Neuron (in vitro differentiated cells): ENCODE data around the gene COL6A2.
"Not testable (repeated sequence)": the region's sequence is repeated elsewhere in the genome, so short reads cannot be mapped to it uniquely, and the experiment has no call there.

Experiments
- H2AFZ ChIP-seq: one replicate; pipeline ENCODE4 v1.6.1; 2013; ENCODE audit warnings: low read depth, mild to moderate bottlenecking, inconsistent platforms, low read length, moderate library complexity
- H3K27me3 ChIP-seq: one replicate; pipeline ENCODE4 v1.6.1; 2013; ENCODE audit warnings: low read length; ENCODE audit not compliant: insufficient read depth
- H3K36me3 ChIP-seq: one replicate; pipeline ENCODE4 v1.6.1; 2013; ENCODE audit warnings: low read length; ENCODE audit not compliant: insufficient read depth
- H3K4me1 ChIP-seq: one replicate; pipeline ENCODE4 v1.6.1; 2013; ENCODE audit warnings: low read length; ENCODE audit not compliant: insufficient read depth
- H3K4me3 ChIP-seq: 2 replicates; pipeline ENCODE4 v1.5.1; 2013; ENCODE audit warnings: mild to moderate bottlenecking, low read length, moderate library complexity
- H3K9me3 ChIP-seq: one replicate; pipeline ENCODE4 v1.6.1; 2013; ENCODE audit warnings: low read length

Gene COL6A2

DNA sequence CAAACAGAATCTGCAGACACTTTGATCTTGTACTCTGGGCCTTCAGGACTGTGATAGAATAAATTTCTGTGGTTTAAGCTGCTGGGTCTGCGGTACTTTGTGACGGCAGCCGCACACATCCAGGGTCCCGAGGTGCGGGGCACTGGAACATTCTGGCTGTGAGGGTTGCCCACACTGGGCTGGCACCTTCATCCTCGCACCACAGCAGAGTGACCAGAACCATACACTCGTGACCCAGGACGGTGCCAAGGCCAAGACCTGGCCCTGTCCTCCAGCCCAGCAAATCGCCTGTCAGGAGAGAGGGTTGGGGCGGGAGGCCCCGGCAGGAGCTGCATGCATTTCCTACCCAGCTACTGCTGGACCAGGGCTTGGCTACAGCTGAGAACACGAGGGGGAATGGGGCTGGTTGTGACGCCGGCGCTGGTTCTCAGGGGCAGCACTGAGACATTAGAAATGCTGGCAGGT lies 60.1 kb downstream of the COL6A2 start:
- peaks cover 5% of the 10 kb centered on the region for H3K36me3 ChIP-seq
- no peak overlapping the region for H2AFZ ChIP-seq
- no peaks in the 10 kb centered on the region for H3K4me1 ChIP-seq
- no peaks in the 10 kb centered on the region for H3K27me3 ChIP-seq
- no peak overlapping the region for H3K4me3 ChIP-seq
- H3K9me3 ChIP-seq: peaks cover 8% of the 10 kb centered on the region

DNA sequence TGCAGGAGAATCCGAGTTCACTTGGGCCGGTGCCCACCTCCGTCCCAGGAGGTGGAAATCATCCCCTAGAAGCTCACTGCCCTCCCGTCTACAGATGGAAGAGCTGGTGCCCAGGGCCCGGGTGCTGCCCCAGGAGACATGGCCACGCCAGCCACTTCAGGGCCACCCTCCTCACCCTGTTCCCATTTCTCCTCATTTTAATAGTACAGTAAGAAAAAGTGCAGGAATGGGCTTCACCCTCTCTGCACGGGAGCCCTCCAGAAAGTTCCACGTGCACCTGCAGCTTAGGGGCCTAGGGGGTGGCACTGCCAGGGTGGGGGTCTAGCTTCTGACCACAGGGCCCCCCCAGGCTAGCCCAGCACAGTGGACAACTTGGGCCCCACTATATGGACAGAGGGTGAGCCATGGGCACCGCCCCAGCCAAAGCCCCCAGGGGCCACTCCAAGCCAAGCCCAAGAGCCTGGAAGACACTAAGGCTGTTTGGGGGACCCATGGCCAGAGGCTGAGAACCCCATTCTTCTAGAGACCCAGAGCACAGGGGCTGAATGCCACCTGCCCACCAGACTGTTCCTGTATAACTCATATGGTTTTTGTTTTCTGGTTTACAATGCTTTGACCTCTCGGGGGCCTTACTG lies 60.9 kb downstream of the COL6A2 start:
- Histone ChIP-seq H2AFZ (no peak overlapping the region), H3K4me3 (no peak overlapping the region), H3K27me3 (no peaks in the 10 kb centered on the region), H3K9me3 (peaks cover 8% of the 10 kb centered on the region), H3K4me1 (no peaks in the 10 kb centered on the region), H3K36me3 (peaks cover 5% of the 10 kb centered on the region)

DNA sequence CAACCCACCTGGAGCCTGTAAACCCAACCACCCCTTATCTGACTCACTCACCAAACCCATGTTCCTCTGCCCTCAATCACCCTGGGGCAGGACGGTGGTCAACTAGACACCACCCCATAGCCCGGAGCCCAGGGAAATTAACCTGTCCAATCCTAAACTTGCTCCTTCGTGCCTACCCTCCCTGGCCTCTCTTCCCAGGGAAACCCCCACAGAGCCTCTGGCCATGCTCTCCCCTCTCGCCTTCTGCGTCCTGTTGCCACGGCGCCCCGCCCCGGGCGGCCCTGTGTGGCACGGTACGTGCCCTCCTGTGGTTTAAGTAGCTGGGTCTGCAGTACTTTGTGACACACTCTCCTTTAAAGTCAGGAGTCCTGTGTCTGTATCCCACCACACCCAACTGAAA lies 61.5 kb downstream of the COL6A2 start:
- H3K4me3 ChIP-seq: no peak overlapping the region
- no peaks in the 10 kb centered on the region for H3K27me3 ChIP-seq

DNA sequence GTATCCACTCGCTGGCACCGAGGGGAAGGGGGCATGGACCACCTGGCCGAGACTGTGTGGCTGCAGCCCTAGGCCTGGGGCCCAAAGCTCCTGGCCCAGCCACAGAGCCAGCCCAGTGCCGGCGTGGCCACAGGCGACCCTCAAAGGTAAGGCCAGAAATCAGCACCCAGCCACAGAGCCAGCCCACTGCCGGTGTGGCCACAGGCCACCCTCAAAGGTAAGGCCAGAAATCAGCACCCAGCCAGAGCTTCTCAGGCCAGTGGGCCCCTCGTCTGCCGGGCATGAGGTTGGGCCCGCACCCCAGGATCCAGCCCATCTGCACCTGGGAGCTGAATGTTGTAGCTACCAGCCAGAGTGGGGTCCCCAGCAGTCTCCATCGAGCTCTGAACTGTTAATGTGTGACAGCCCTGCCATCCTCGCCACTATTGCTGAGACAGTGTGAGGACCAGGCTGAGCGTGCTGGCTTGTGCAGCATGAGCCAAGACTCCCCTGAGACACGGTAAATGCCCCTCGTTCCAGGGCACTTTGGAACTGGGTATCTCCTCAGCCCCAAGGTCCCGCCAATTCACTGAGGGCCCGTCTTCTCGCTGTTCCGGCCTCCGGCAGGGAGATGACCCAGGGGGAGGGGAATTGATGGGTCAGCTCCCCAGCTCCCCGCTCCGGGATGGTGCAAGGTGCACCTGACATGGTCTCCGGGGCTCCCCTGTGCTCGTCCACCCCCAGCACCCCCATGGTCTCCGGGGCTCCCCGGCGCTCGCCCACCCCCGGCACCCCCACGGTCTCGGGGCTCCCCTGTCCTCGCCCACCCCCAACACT lies 62.1 kb downstream of the COL6A2 start:
- H3K27me3 ChIP-seq: no peaks in the 10 kb centered on the region
- peaks cover 5% of the 10 kb centered on the region for H3K36me3 ChIP-seq
- no peak overlapping the region for H3K4me3 ChIP-seq
- peaks cover 8% of the 10 kb centered on the region for H3K9me3 ChIP-seq
- no peaks in the 10 kb centered on the region for H3K4me1 ChIP-seq
- H2AFZ ChIP-seq: no peak overlapping the region

More for the DNA sequence above, 61.5 kb downstream of the COL6A2 start:
- Histone ChIP-seq H3K4me1 (no peaks in the 10 kb centered on the region), H3K36me3 (peaks cover 5% of the 10 kb centered on the region), H3K9me3 (peaks cover 8% of the 10 kb centered on the region), H2AFZ (no peak overlapping the region)

DNA sequence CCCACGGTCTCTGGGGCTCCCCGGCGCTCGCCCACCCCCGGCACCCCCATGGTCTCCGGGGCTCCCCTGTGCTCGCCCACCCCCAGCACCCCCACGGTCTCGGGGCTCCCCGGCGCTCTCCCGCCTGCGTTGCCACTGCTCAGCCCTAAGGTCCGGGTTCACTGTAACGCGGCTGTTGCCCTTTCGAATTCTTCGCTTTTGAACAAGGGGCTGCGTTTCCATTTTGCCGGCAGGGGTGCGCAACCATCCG lies 62.7 kb downstream of the COL6A2 start:
- peaks cover 8% of the 10 kb centered on the region for H3K9me3 ChIP-seq
- no peaks in the 10 kb centered on the region for H3K27me3 ChIP-seq
- H3K36me3 ChIP-seq: peaks cover 5% of the 10 kb centered on the region
- H2AFZ ChIP-seq: no peak overlapping the region
- no peaks in the 10 kb centered on the region for H3K4me1 ChIP-seq
- H3K4me3 ChIP-seq: no peak overlapping the region

DNA sequence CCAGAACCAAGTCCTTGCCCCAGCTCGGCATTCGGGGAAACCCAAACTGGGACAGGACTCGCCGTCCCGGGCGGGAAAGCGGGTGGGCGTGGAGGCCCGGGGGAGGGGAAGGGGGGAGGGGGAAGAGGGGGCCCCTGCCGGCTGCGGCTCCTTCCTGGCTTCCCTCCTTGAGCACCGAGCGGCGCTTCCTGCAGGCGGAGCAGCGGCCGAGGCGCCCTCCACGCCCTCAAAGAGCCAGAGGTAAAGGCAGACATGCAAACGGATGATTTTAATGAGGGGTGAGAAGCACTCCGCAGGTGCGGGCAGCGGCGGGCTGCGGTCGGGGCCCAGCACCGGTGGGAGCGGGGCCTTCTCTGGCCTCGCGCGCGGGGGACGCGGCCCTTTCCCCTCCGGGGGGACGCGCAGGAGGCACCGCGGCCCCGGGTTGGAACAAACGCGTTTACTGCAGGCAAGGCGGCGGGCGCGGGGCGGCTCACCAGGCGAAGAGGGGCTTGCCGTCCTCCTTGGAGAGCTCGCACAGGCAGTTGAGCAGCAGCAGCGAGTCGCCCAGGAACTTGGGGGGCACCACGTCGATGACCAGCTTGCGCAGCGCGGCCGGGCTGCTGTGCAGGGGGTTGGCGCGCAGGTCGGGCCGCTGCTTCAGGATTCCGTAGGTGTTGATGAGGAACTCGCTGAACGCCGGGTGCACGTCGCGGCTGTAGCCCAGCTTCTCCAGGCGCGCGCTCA lies 63.2 kb downstream of the COL6A2 start:
- Histone ChIP-seq H3K27me3 (no peaks in the 10 kb centered on the region), H3K4me3 (no peak overlapping the region), H3K36me3 (peaks cover 5% of the 10 kb centered on the region), H3K4me1 (no peaks in the 10 kb centered on the region), H2AFZ (no peak overlapping the region), H3K9me3 (peaks cover 8% of the 10 kb centered on the region)

DNA sequence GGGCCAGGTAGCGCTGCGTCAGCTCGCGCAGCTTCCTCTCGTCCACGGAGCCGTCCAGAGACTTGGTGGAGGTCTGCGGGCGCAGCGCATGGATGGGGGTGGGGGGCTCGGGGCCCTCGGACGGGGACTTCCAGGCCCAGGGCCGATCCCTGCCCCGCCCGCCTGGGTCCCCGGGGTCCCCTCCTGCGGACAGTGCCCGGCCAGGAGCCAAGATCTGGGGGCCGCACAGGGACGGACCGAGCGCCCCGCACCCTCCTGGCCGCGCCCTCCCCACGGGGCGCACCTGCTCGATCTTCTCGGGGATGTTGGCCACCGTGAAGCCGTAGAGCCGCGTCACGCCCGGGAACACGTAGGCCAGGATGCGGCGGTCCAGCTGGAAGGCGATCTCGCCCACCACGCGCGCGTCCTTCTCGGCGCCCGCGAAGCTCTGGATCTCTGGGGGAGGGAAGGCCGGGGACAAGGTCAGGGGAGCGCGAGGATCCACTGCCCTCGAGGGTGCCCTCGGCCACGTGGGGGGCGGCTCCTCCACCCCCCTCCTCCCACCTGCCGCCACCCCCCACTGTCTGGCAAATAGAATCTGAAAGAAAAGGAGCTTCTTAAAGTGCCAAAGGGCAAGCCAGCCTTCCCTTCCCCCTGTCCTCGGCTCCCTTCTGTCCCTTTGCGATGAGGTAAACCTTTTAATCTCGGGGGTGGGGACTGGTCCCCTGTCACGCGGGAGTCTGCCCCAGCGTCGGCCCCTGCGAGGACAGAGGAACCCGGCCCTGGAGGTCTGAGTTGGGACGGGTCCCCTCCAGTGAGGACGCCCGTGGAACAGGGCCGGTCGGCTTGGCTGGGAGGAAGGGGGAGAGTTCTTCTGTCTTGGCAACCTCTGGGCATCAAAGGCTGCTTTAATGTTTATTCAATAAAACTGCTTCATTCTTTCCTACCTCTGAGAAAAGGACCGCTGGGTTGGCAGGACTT lies 64.0 kb downstream of the COL6A2 start:
- H3K36me3 ChIP-seq: peaks cover 5% of the 10 kb centered on the region
- no peak overlapping the region for H3K4me3 ChIP-seq
- H3K9me3 ChIP-seq: peaks cover 8% of the 10 kb centered on the region
- H3K4me1 ChIP-seq: no peaks in the 10 kb centered on the region
- H3K27me3 ChIP-seq: no peaks in the 10 kb centered on the region
- no peak overlapping the region for H2AFZ ChIP-seq

DNA sequence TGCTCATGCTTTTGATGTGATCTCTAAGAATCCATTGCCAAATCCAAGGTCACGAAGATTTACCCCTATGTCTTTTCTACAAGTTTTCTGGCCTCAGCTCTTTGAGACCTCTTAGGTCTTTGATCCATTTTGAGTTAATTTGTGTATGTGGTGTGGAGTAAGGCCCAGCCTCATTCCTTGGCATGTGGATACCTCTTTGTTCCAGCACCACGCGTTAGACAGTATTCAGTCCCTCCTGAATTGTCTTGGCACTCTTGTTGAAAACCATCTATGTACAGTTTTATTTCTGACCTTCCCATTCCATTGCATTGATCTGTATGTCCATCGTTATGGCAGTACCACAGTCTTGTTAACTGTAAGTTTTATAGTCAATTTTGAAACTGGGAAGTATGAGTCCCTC lies 65.5 kb downstream of the COL6A2 start:
- H2AFZ ChIP-seq: no peak overlapping the region
- H3K27me3 ChIP-seq: no peaks in the 10 kb centered on the region
- peaks cover 6% of the 10 kb centered on the region for H3K36me3 ChIP-seq
- peaks cover 8% of the 10 kb centered on the region for H3K9me3 ChIP-seq
- H3K4me1 ChIP-seq: no peaks in the 10 kb centered on the region
- no peak overlapping the region for H3K4me3 ChIP-seq

DNA sequence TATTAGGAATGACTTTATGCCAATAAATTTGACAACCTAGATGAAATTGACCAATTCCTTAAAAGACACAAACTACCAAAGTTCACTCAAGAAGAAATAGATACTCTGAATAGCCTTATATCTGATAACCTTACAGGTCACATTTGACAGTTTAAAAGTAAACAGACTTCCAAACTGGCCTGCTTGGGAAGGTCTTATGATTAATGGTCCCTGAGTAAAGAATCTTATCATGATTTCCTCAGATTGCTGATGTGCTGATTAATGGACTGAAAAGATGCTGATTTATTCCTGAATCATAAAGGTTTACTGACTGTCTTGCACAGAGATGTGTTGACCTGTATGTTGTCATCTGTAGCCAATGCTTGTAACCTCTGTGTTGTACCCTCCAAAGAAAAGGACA lies 67.2 kb downstream of the COL6A2 start:
- Histone ChIP-seq H3K4me1 (no peaks in the 10 kb centered on the region), H3K36me3 (peaks cover 6% of the 10 kb centered on the region), H3K9me3 (peaks cover 8% of the 10 kb centered on the region), H3K4me3 (no peak overlapping the region), H3K27me3 (no peaks in the 10 kb centered on the region), H2AFZ (no peak overlapping the region)

DNA sequence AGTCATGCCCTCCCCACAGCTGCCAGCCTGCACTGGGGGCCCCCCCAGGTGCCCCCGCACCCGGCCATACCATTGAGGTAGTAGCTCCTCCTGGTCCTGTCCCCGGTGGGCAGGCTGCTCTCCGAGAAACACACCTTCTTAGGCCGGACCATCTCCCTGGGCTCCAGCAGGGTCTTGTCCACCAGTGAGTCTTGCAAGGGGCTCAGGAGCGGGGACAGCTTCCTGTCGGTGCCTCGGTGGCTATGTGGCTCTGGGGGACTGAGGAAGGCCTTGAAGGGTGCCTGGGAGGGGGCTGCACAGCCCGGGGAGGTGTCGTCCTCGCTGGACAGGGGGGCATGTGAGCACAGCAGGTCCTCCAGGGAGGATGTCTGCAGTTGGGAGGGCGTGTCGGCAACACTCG lies 70.3 kb downstream of the COL6A2 start:
- Histone ChIP-seq H3K27me3 (no peaks in the 10 kb centered on the region), H2AFZ (no peak overlapping the region), H3K4me1 (no peaks in the 10 kb centered on the region), H3K9me3 (peaks cover 3% of the 10 kb centered on the region), H3K36me3 (peaks cover 2% of the 10 kb centered on the region), H3K4me3 (no peak overlapping the region)

DNA sequence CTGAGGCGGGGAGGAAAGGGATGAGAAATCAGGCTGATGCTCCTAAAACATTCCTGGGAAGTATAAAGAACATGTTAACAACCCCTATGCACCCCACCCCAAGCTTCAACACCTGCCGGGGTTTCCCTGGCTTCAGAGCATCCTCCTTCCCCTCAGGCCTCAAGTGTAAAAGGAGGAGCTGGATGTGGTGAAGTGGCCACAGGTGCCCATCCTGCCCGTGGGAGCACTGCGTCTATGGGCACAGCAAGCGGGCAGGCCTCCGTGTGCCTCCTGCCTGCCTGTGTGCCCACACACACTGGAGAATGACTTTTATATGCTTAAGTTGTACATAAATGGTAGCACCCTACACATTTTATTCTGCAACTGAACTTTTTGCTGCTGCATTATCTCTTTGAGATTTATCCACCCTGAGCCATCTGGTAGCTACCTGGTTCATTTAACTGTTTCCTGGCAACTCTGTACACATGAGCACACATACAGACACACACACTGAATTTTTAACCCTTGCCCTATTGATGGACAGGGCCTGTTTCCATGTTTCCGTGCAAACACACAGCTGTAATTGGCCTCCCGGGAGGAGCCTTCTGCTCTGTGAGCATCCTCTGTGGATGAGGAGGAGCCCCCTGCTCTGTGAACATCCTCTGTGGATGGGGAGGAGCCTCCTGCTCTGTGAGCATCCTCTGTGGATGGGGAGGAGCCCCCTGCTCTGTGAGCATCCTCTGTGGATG lies 70.9 kb downstream of the COL6A2 start:
- no peak overlapping the region for H3K4me3 ChIP-seq
- H2AFZ ChIP-seq: no peak overlapping the region
- no peaks in the 10 kb centered on the region for H3K27me3 ChIP-seq
- H3K36me3 ChIP-seq: peaks cover 2% of the 10 kb centered on the region
- H3K4me1 ChIP-seq: no peaks in the 10 kb centered on the region
- H3K9me3 ChIP-seq: peaks cover 9% of the 10 kb centered on the region

DNA sequence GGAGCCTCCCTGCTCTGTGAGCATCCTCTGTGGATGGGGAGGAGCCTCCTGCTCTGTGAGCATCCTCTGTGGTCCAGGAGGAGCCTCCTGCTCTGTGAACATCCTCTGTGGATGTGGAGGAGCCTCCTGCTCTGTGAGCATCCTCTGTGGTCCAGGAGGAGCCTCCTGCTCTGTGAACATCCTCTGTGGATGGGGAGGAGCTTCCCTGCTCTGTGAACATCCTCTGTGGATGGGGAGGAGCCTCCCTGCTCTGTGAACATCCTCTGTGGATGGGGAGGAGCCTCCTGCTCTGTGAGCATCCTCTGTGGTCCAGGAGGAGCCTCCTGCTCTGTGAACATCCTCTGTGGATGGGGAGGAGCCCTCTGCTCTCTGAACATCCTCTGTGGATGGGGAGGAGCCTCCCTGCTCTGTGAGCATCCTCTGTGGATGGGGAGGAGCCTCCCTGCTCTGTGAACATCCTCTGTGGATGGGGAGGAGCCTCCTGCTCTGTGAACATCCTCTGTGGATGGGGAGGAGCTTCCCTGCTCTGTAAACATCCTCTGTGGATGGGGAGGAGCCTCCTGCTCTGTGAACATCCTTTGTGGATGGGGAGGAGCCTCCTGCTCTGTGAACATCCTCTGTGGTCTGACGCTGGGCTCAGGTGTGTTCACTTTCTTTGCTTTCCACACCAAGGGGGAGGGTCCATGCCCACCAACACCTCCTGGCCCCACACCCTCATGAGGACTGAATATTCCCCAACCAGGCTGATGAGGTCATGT lies 72.7 kb downstream of the COL6A2 start:
- H3K27me3 ChIP-seq, H3K4me1 ChIP-seq, H2AFZ ChIP-seq, H3K9me3 ChIP-seq, H3K4me3 ChIP-seq, H3K36me3 ChIP-seq: not testable (repeated sequence)
